ENCODE measurements around the gene EPS8L2. TPM values are rescaled to one million over a fixed set of nuclear protein-coding genes. Genes with fewer than 3 reads are reported as not detected.

EPS8L2 gene
- total and polyA plus RNA-seq, 11 donors, result 0.72 to 15.5 (median 1.5) TPM

GRCh38 chr11:693415-693831, 12.6 kb upstream of the EPS8L2 start:
- Histone ChIP-seq H3K9me3 (no peaks in the 10 kb centered on the region), H3K4me1 (peaks cover 8 to 45% (median 30%) of the 10 kb centered on the region in 12 donors), H3K36me3 (peaks cover 0 to 21% (median 12%) of the 10 kb centered on the region in 9 donors), H3K4me3 (peak overlapping the region in 11 of 12 donors; percentile 13 to 99 (median 92)), H3K27ac (peak overlapping the region in 11 of 12 donors; percentile 12 to 100 (median 54)), H3K27me3 (no peaks in the 10 kb centered on the region)
- intact Hi-C loops (cut with DNase I), result loop anchor here in 1 of 10 donors (5.0 kb wide), 1 partner anchor 81 kb away; no protein-coding TSS in a partner anchor
- 38 to 53% (median 41%) methylated on average over 13 of the region's 13 CpGs for WGBS, 4 donors
- DNase-seq (peak in 2 of 5 donors; percentile 30 to 53), ATAC-seq (no peak)
- no peak for TF ChIP-seq POLR2A (IDR thresholded peaks at IDR 0.05)
- no peak for TF ChIP-seq CTCF (IDR thresholded peaks at IDR 0.05)

- Histone ChIP-seq H3K36me3 (peaks cover 0 to 19% (median 7%) of the 10 kb centered on the region in 9 donors), H3K4me1 (peaks cover 8 to 45% (median 32%) of the 10 kb centered on the region in 12 donors), H3K4me3 (peak overlapping the region in 11 of 12 donors; percentile 28 to 99 (median 95)), H3K27ac (peak overlapping the region in 11 of 12 donors; percentile 12 to 100 (median 98)), H3K9me3 (no peaks in the 10 kb centered on the region), H3K27me3 (no peaks in the 10 kb centered on the region)
- WGBS, 4 donors, result 58 to 68% (median 65%) methylated on average over 13 to 15 of the region's 15 CpGs
- DNase-seq (peak in 4 of 5 donors; percentile 35 to 64 (median 44)), ATAC-seq (no peak)
- TF ChIP-seq CTCF (IDR thresholded peaks at IDR 0.05) (no peak), POLR2A (IDR thresholded peaks at IDR 0.05) (no peak)
- intact Hi-C loops (cut with DNase I), result loop anchor here in 1 of 10 donors (5.0 kb wide), 1 partner anchor 82 kb away; no protein-coding TSS in a partner anchor
Measured at GRCh38 chr11:693887-694562, 12.0 kb upstream of the EPS8L2 start.

- H3K36me3 ChIP-seq, result peaks cover 0 to 21% (median 4%) of the 10 kb centered on the region in 9 donors
- H3K4me1 ChIP-seq, result peaks cover 8 to 45% (median 32%) of the 10 kb centered on the region in 12 donors
Measured at GRCh38 chr11:694563-695287, 11.3 kb upstream of the EPS8L2 start, which contains the start of gene DEAF1. Gene DEAF1 (minus strand): TSS chr11:695222. CDS start chr11:695047, 175 bp downstream.

More at GRCh38 chr11:694563-695287, 11.3 kb upstream of the EPS8L2 start, which contains the start of gene DEAF1:
- no peaks in the 10 kb centered on the region for H3K27me3 ChIP-seq
- WGBS, 4 donors, result 3 to 13% (median 7%) methylated on average over 27 to 103 of the region's 103 CpGs
- no peaks in the 10 kb centered on the region for H3K9me3 ChIP-seq
- TF ChIP-seq CTCF (IDR thresholded peaks at IDR 0.05), result no peak
- no peak for TF ChIP-seq POLR2A (IDR thresholded peaks at IDR 0.05)
- peak; percentile 99 to 100 (median 99) for DNase-seq
- ATAC-seq, result peak; percentile 88 to 94 (median 91)
- intact Hi-C loops (cut with DNase I), result loop anchor here in 2 of 10 donors (5.0 kb wide), 2 partner anchors 82 to 127 kb away; no protein-coding TSS in a partner anchor
- peak within 1 kb of the TSS; percentile 98 to 100 (median 100) for H3K27ac ChIP-seq
- peak within 1 kb of the TSS; percentile 61 to 99 (median 94) for H3K4me3 ChIP-seq
